Right cardiac atrium (tissue), 5 donors: ENCODE results near the gene SART3. TPM values are rescaled to one million over a fixed set of nuclear protein-coding genes. Genes with fewer than 3 reads are reported as not detected.
"Not testable (repeated sequence)": the region's sequence is repeated elsewhere in the genome, so short reads cannot be mapped to it uniquely, and the experiment has no call there.

Experiments used
- ATAC-seq, 2 donors: fragments of 200-7000 bp; cut with Tn5 transposase; one replicate each; pipeline versions ENCODE4 v1.8.0 to v1.9.1; 2020; ENCODE audit warnings: moderate library complexity in 2 of 2, mild to moderate bottlenecking in 1 of 2
- DNase-seq, 3 donors: peaks; one replicate each; pipeline ENCODE4 v3.0.0-alpha.2; 2020
- H3K27ac ChIP-seq: one replicate; pipeline ENCODE4 v1.5.1; 2013; ENCODE audit warnings: mild to moderate bottlenecking, low read length, control low read depth, moderate library complexity
- H3K27me3 ChIP-seq: one replicate; pipeline ENCODE4 v1.6.1; 2013; ENCODE audit not compliant: control insufficient read depth, insufficient read depth
- H3K4me1 ChIP-seq: one replicate; pipeline ENCODE4 v1.6.1; 2013; ENCODE audit warnings: low read length; ENCODE audit not compliant: control insufficient read depth, insufficient read depth
- H3K4me3 ChIP-seq: one replicate; pipeline ENCODE4 v1.5.1; 2013; ENCODE audit warnings: low read length, control low read depth
- H3K9me3 ChIP-seq: one replicate; pipeline ENCODE4 v1.6.1; 2013; ENCODE audit warnings: low read length; ENCODE audit not compliant: control insufficient read depth
- WGBS: extraction: QIAGEN DNeasy Blood & Tissue Kit; methylation state at CpG from one replicate; pipeline ENCODE4 v1.1.7; 2013; 5-methylcytosine and 5-hydroxymethylcytosine counted together
- intact Hi-C, 4 donors: fragments of 100-400 bp; cut with DNase I; formaldehyde crosslinking; loops; one replicate each; pipeline versions ENCODE4 v1.11.0 to v1.14.0; 2022 to 2023
- polyA plus RNA-seq: library from polyadenylated mRNA; stranded (reverse); fragments of 200-250 nt; gene quantifications from one replicate; pipeline ENCODE4 v1.2.3, GENCODE V29; 2013
- total RNA-seq, 4 donors: library from RNA; stranded (reverse); fragmentation: NEBNext Ultra II Directional; extraction: Animal tissue kit (Norgen Biotek cat#: 25700); gene quantifications; one replicate each; pipeline ENCODE4 v1.2.1, GENCODE V29; 2021
- donor health status: healthy with polysubstance abuse.
- donor health status: DM: no; HTN: yes; CAD: no.
- donor health status: DM: no; HTN: no; CAD: no.
- donor health status: DM: no; HTN: yes; CAD: no; lungs with severe emphysema.
- donor health status: DM: yes; HTN: yes; CAD: no.

The SART3 gene
- total and polyA plus RNA-seq, 5 donors = 14.2 to 27.7 (median 23.9) TPM

DNA sequence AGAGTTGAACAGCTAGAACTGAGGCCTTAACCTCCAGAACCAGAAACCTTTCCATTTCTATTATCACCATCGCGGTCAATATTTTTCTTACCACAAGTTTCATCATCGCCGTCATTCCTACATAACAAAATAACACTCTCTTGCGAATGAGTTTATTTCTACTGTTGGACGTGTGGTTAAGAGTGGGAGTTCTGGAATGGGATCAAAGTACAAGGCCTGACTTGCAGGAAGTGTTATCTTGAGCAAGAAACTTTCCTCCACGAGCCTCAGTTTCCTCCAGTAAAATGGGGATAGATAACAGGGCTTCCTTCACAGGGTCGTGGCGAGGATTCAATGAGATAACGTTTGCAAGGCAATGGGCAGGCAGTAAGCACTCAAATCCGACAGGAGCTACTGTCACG, 652 bp downstream of the SART3 start:
- intact Hi-C loops = loop anchor here in 3 of 4 donors (5.0 to 10.0 kb wide), 5 partner anchors 244 to 534 kb away; partner anchors contain the start of genes ALKBH2 (in 1 of the 3), SSH1 (in 1 of the 3) and UNG (in 1 of the 3)
- Histone ChIP-seq H3K4me1 (peaks cover 11% of the 10 kb centered on the region), H3K27me3 (no peaks in the 10 kb centered on the region), H3K27ac (peak overlapping the region; percentile 80), H3K4me3 (peak overlapping the region; percentile 65), H3K9me3 (no peaks in the 10 kb centered on the region)
- no peak for ATAC-seq
- under 1% methylated on average over 12 of the region's 12 CpGs for WGBS
- DNase-seq = no peak

GRCh38 chr12:108559748-108560147, 1.2 kb downstream of the SART3 start:
- Histone ChIP-seq H3K27ac (no peak overlapping the region), H3K9me3 (no peaks in the 10 kb centered on the region), H3K4me1 (peaks cover 11% of the 10 kb centered on the region), H3K4me3 (peak overlapping the region; percentile 65), H3K27me3 (no peaks in the 10 kb centered on the region)
- DNase-seq (no peak), ATAC-seq (no peak)
- WGBS = 50% methylated on average over 3 of the region's 3 CpGs
- intact Hi-C loops = loop anchor here in 3 of 4 donors (5.0 to 10.0 kb wide), 5 partner anchors 245 to 535 kb away; partner anchors contain the start of genes ALKBH2 (in 1 of the 3), SSH1 (in 1 of the 3) and UNG (in 1 of the 3)

GRCh38 chr12:108559007-108559655, 1.8 kb downstream of the SART3 start:
- ATAC-seq = no peak
- Histone ChIP-seq H3K4me3 (no peak overlapping the region), H3K27ac (no peak overlapping the region), H3K4me1 (peaks cover 11% of the 10 kb centered on the region), H3K27me3 (no peaks in the 10 kb centered on the region), H3K9me3 (no peaks in the 10 kb centered on the region)
- WGBS = 85% methylated on average over 13 of the region's 14 CpGs
- DNase-seq = no peak
- intact Hi-C loops = no loop called here

DNA sequence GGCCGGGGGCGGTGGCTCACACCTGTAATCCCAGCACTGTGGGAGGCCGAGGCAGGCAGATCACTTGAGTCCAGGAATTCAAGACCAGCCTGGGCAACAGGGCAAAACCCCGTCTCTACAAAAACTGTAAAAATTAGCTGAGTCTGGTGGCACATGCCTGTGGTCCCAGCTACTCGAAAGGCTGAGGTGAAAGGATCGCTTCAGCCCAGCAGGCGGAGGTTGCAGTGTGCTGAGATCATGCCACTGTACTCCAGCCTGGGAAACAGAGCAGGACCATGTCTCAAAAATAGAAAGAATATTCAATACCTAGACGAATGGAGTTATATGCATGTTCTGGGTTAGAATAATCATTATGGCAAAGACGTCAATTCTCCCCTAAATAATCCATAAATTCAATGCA, 5.6 kb downstream of the SART3 start:
- H3K9me3 ChIP-seq, H3K27me3 ChIP-seq, DNase-seq, intact Hi-C loops, H3K4me3 ChIP-seq, H3K27ac ChIP-seq, ATAC-seq: not testable (repeated sequence)
- H3K4me1 ChIP-seq = peaks cover 11% of the 10 kb centered on the region
- 89% methylated on average over 9 of the region's 9 CpGs for WGBS

- H3K27me3 ChIP-seq = no peaks in the 10 kb centered on the region
- no peaks in the 10 kb centered on the region for H3K9me3 ChIP-seq
- peaks cover 7% of the 10 kb centered on the region for H3K4me1 ChIP-seq
- DNase-seq = no peak
- no peak overlapping the region for H3K27ac ChIP-seq
- WGBS = 86% methylated on average over 5 of the region's 5 CpGs
- ATAC-seq = no peak
- intact Hi-C loops = no loop called here
- H3K4me3 ChIP-seq = no peak overlapping the region
Measured at GRCh38 chr12:108553799-108554198, 7.2 kb downstream of the SART3 start.

GRCh38 chr12:108551535-108551934, 9.4 kb downstream of the SART3 start:
- Histone ChIP-seq H3K9me3 (no peaks in the 10 kb centered on the region), H3K27ac (no peak overlapping the region), H3K4me1 (no peaks in the 10 kb centered on the region), H3K27me3 (no peaks in the 10 kb centered on the region), H3K4me3 (no peak overlapping the region)
- ATAC-seq (no peak), DNase-seq (no peak)
- 83% methylated on average over 5 of the region's 5 CpGs for WGBS
- intact Hi-C loops = no loop called here

GRCh38 chr12:108548954-108549521, 11.9 kb downstream of the SART3 start:
- Histone ChIP-seq H3K27me3 (no peaks in the 10 kb centered on the region), H3K4me3 (no peak overlapping the region), H3K9me3 (no peaks in the 10 kb centered on the region), H3K27ac (no peak overlapping the region), H3K4me1 (no peaks in the 10 kb centered on the region)
- 66% methylated on average over 7 of the region's 7 CpGs for WGBS
- DNase-seq (no peak), ATAC-seq (no peak)
- intact Hi-C loops = no loop called here

DNA sequence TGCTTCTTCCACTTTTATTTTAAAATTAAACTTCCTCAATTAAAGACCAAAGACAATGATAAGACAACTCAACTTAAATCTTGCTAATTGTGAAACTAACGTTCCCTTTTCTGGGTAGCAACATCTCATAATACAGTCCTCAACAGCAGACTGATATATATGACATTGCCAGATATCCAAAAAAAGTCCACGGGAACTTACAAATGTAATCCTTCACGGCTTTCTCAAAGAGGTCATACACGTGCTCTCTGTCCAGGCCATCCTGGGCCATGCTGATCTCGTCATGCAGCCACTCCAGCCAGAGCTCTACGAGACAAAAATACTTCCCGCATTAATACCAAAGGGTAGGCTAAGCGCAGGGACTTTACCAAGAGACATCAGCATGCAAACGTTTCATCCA, 13.3 kb downstream of the SART3 start:
- intact Hi-C loops = no loop called here
- no peak overlapping the region for H3K4me3 ChIP-seq
- H3K27ac ChIP-seq = no peak overlapping the region
- H3K27me3 ChIP-seq = no peaks in the 10 kb centered on the region
- ATAC-seq = no peak
- 60% methylated on average over 9 of the region's 9 CpGs for WGBS
- no peaks in the 10 kb centered on the region for H3K4me1 ChIP-seq
- no peak for DNase-seq
- H3K9me3 ChIP-seq = no peaks in the 10 kb centered on the region

DNA sequence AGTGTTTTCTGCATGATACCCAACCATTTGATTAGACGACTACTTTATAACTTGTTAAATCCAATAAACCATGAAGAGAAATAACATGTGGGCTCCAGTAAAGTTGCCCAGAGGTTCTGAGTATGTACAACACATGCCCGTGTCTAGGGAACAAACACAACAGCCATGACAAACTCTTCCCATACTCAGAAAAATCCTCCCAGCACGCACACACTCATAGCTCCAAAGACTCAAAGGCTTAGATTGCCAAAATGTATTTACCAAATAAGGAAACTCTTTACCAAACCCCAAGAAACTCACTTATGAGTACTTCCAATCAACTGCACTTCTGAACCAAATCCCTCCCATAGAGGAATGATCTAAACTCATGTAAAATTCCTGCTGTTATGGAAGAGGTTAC, 17.3 kb downstream of the SART3 start:
- Histone ChIP-seq H3K4me1 (no peaks in the 10 kb centered on the region), H3K27me3 (no peaks in the 10 kb centered on the region), H3K4me3 (no peak overlapping the region), H3K9me3 (no peaks in the 10 kb centered on the region), H3K27ac (no peak overlapping the region)
- 89% methylated on average over 3 of the region's 3 CpGs for WGBS
- ATAC-seq = no peak
- intact Hi-C loops = no loop called here
- DNase-seq = no peak

- ATAC-seq (no peak), DNase-seq (no peak)
- Histone ChIP-seq H3K4me1 (no peaks in the 10 kb centered on the region), H3K4me3 (no peak overlapping the region), H3K27me3 (no peaks in the 10 kb centered on the region), H3K9me3 (no peaks in the 10 kb centered on the region), H3K27ac (no peak overlapping the region)
- intact Hi-C loops = no loop called here
- WGBS = 79% methylated on average over 4 of the region's 4 CpGs
Measured at GRCh38 chr12:108542320-108542719, 18.7 kb downstream of the SART3 start.

GRCh38 chr12:108538616-108539195, 22.3 kb downstream of the SART3 start:
- H3K27ac ChIP-seq = no peak overlapping the region
- ATAC-seq = no peak
- no peak for DNase-seq
- WGBS = 92% methylated on average over 10 of the region's 10 CpGs
- no peaks in the 10 kb centered on the region for H3K9me3 ChIP-seq
- no peaks in the 10 kb centered on the region for H3K27me3 ChIP-seq
- H3K4me3 ChIP-seq = no peak overlapping the region
- H3K4me1 ChIP-seq = no peaks in the 10 kb centered on the region
- intact Hi-C loops = no loop called here
